Epithelial cell of proximal tubule (primary cell): ENCODE results near the gene KAT7. TPM values are rescaled to one million over a fixed set of nuclear protein-coding genes. Genes with fewer than 3 reads are reported as not detected.

Source experiments
- DNase-seq: peaks from one replicate; pipeline ENCODE4 v3.0.0-alpha.2; 2011; ENCODE audit warnings: low read depth
- H3K4me3 ChIP-seq: 2 replicates; pipeline ENCODE4 v1.5.1; 2011; ENCODE audit warnings: low read depth, mild to moderate bottlenecking, low read length
- total RNA-seq: library from RNA; depleted of rRNA; stranded (reverse); fragments of >200 nt; gene quantifications from 2 replicates; pipeline ENCODE4 v1.2.3, GENCODE V29; 2015
- TF ChIP-seq, protein P1 (sequence below): conservative IDR thresholded peaks from 2 replicates; pipeline ENCODE4 v1.5.1; 2012; ENCODE audit warnings: low read depth, mild to moderate bottlenecking, low read length

The KAT7 gene
- total RNA-seq, 1 donor from 2014 or later, result 20.9 TPM

DNA sequence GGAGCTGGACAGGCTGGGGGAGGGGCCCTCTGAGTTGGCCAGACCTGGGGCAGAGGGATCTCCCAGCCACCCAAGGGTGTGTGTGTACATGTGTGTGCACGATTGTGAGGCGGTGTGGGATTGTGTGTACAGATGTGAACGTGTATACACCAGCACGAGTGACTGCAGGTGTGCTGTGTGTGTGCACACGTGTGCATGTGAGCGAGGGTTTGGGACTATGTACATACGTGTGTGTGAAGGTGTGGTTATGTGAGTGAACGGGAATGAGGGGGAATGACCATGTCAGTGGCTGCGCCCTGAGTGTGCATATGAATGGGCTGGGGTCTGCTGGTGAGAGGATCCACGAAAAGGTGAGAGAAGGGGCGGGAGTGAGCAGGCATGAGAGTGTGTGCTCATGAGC is 81.8 kb downstream of the KAT7 start:
- H3K4me3 ChIP-seq, result no peak overlapping the region
- DNase-seq, result no peak
- TF ChIP-seq, protein P1, sequence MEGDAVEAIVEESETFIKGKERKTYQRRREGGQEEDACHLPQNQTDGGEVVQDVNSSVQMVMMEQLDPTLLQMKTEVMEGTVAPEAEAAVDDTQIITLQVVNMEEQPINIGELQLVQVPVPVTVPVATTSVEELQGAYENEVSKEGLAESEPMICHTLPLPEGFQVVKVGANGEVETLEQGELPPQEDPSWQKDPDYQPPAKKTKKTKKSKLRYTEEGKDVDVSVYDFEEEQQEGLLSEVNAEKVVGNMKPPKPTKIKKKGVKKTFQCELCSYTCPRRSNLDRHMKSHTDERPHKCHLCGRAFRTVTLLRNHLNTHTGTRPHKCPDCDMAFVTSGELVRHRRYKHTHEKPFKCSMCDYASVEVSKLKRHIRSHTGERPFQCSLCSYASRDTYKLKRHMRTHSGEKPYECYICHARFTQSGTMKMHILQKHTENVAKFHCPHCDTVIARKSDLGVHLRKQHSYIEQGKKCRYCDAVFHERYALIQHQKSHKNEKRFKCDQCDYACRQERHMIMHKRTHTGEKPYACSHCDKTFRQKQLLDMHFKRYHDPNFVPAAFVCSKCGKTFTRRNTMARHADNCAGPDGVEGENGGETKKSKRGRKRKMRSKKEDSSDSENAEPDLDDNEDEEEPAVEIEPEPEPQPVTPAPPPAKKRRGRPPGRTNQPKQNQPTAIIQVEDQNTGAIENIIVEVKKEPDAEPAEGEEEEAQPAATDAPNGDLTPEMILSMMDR, result no peak

GRCh38 chr17:49871211-49871610 is 82.7 kb downstream of the KAT7 start:
- DNase-seq, result no peak
- no peak overlapping the region for H3K4me3 ChIP-seq
- TF ChIP-seq, protein P1, result no peak

GRCh38 chr17:49872754-49873377 is 84.4 kb downstream of the KAT7 start:
- TF ChIP-seq, protein P1, result no peak
- no peak for DNase-seq
- no peak overlapping the region for H3K4me3 ChIP-seq

DNA sequence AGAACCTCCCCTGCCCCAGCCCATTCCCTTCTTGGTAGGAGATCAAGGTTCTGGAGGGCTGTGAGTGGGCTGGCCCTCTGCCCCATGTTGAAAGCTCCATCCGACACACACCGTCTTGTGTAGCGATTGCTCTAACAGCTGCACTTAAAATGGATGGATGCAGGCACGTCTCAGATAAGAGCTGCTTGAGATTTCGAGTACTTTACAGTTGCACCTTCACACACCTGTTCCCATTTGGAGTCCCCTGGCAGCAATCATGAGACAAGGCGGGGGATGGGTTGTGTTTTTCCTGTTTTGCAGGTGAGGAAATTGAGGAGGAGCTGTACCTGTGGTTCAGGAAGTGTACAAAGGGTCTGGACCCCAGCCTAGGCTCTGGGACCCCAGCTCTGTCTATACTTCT is 85.0 kb downstream of the KAT7 start:
- no peak for DNase-seq
- no peak overlapping the region for H3K4me3 ChIP-seq
- TF ChIP-seq, protein P1, result no peak

GRCh38 chr17:49873926-49874325 is 85.4 kb downstream of the KAT7 start:
- DNase-seq, result no peak
- TF ChIP-seq, protein P1, result no peak
- no peak overlapping the region for H3K4me3 ChIP-seq

- TF ChIP-seq, protein P1, result no peak
- H3K4me3 ChIP-seq, result no peak overlapping the region
- DNase-seq, result no peak
These were observed 86.4 kb downstream of the KAT7 start for GRCh38 chr17:49874911-49875310.

DNA sequence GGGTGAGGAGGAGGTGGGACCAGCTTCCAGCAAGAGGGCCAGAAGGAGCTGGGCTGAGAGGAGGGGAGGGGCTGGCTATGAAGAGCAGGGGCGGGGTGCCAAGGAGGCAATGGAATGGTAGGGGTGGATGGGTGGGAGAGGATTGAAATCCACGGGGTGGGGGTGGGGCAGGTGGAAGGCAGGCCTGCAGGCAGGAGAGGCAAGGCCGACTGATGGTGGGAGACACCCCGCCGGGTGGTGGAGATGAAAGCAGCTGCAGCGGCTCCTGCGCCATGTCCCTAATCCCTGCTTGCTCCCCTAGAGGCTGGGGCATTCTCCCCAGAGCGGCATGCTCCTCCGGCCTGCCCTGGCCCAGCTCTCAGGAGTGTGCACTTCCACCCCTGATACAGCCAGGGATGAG is 87.2 kb downstream of the KAT7 start:
- TF ChIP-seq, protein P1, result no peak
- no peak for DNase-seq
- no peak overlapping the region for H3K4me3 ChIP-seq
